Ovary (tissue), 9 donors: ENCODE data around the gene ST6GALNAC3. TPM values are rescaled to one million over a fixed set of nuclear protein-coding genes. Genes with fewer than 3 reads are reported as not detected.

ENCODE experiments used
- DNase-seq, 5 donors: peaks; one replicate each; pipeline ENCODE4 v3.0.0-alpha.2; 2019 to 2020
- H3K27ac ChIP-seq, 2 donors: fragments of 200-600 bp; one replicate each; pipeline versions ENCODE4 v1.5.1 to v1.8.0; 2019 to 2022
- H3K27me3 ChIP-seq: fragments of 200-600 bp; one replicate; pipeline ENCODE4 v1.8.0; 2022
- H3K36me3 ChIP-seq: fragments of 200-600 bp; sonication (generic); one replicate; pipeline ENCODE4 v1.5.1; 2019
- H3K4me1 ChIP-seq: one replicate; pipeline ENCODE4 v1.8.1; 2013; ENCODE audit warnings: mild to moderate bottlenecking, moderate library complexity; ENCODE audit not compliant: insufficient read depth
- H3K4me3 ChIP-seq: fragments of 200-600 bp; sonication (generic); one replicate; pipeline ENCODE4 v1.5.1; 2017
- H3K9me3 ChIP-seq, 2 donors: fragments of 200-600 bp in 1 of 2; sonication (generic) in 1 of 2; one replicate each; pipeline versions ENCODE4 v1.5.1 to v1.8.1; 2013 to 2019; ENCODE audit warnings: mild to moderate bottlenecking in 1 of 2, moderate library complexity in 1 of 2
- EP300 ChIP-seq: sonication (generic); formaldehyde crosslinking; IDR thresholded peaks from one replicate; pipeline ENCODE4 v1.6.1; 2017; ENCODE audit warnings: antibody characterized with exemption
- POLR2A ChIP-seq: fragments of 450-650 bp; IDR thresholded peaks from one replicate; pipeline ENCODE4 v1.6.1; 2017; ENCODE audit warnings: antibody characterized with exemption, mild to moderate bottlenecking, moderate library complexity
- WGBS, 3 donors: extraction: QIAGEN DNeasy Blood & Tissue Kit in 1 of 3; methylation state at CpG; one replicate each; pipeline versions ENCODE4 v1.1.5 to v1.1.7; 2013 to 2017; 5-methylcytosine and 5-hydroxymethylcytosine counted together
- intact Hi-C, 4 donors: fragments of 100-400 bp; cut with DNase I; formaldehyde crosslinking; loops; one replicate each; pipeline versions ENCODE4 v1.11.0 to v1.15.1; 2022 to 2023
- polyA plus RNA-seq, 2 donors: library from polyadenylated mRNA; stranded (reverse); fragments of 200-250 nt in 1 of 2; fragments of 350-450 nt in 1 of 2; fragmentation: Illumina TruSeq in 1 of 2; extraction: RNeasy Lipid Tissue Mini Kit (QIAGEN cat#74804) in 1 of 2; gene quantifications; one replicate each; pipeline ENCODE4 v1.2.3, GENCODE V29; 2013 to 2014
- total RNA-seq, 7 donors: library from RNA; depleted of rRNA in 2 of 7; stranded (reverse); fragments of >200 nt in 2 of 7; fragmentation: NEBNext Ultra II Directional in 3 of 7; extraction: Animal tissue kit (Norgen Biotek cat#: 25700) in 3 of 7; gene quantifications; one replicate each; pipeline versions ENCODE4 v1.1.0 to v1.2.4, GENCODE V29; 2016 to 2023
- TF ChIP-seq, protein P1 (sequence below), 3 donors: fragments of 450-650 bp in 2 of 3; fragments of 200-600 bp in 1 of 3; IDR thresholded peaks; one replicate each; pipeline versions ENCODE4 v1.5.1 to v1.8.0; 2016 to 2022; ENCODE audit warnings: antibody characterized with exemption in 3 of 3, mild to moderate bottlenecking in 1 of 3
- donor health status: DM: no; HTN: no; CAD: no; lungs with moderate emphysema.
- donor health status: DM: no; HTN: no; CAD: no.
- donor health status: Bipolar disorder and iron deficiency.
- donor health status: DM: yes; HTN: yes; CAD: no.
- donor health status: DM: no; HTN: no; CAD: no.
- donor health status: DM: yes; HTN: yes; CAD: no.

ST6GALNAC3 gene
- total and polyA plus RNA-seq, 9 donors = 1.9 to 6.7 (median 4.0) TPM

DNA sequence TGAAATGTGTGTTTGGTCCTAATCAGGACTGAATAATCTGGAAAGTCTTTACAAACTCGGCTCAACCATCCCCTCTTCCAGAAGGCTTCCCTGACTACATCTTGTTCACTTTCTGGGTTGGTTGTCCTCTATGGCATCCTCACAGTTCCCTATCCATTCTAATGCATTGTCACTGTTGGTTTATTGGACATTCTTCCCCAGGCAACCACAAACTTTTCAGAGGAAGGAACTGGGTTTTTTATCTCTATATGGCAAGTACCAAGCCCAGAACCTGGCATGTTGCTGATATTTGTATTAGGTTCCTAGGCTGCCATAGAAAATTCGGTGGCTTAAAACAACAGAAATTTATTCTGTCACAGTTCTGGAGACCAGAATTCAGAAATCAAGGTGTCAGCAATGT, 429.2 kb downstream of the ST6GALNAC3 start:
- intact Hi-C loops = no loop called here

GRCh38 chr1:76507376-76507775, 432.8 kb downstream of the ST6GALNAC3 start:
- Histone ChIP-seq H3K4me1 (no peaks in the 10 kb centered on the region), H3K4me3 (no peak overlapping the region), H3K27me3 (no peaks in the 10 kb centered on the region), H3K36me3 (no peaks in the 10 kb centered on the region), H3K27ac (no peak overlapping the region), H3K9me3 (no peaks in the 10 kb centered on the region)
- intact Hi-C loops = no loop called here
- TF ChIP-seq, protein P1, sequence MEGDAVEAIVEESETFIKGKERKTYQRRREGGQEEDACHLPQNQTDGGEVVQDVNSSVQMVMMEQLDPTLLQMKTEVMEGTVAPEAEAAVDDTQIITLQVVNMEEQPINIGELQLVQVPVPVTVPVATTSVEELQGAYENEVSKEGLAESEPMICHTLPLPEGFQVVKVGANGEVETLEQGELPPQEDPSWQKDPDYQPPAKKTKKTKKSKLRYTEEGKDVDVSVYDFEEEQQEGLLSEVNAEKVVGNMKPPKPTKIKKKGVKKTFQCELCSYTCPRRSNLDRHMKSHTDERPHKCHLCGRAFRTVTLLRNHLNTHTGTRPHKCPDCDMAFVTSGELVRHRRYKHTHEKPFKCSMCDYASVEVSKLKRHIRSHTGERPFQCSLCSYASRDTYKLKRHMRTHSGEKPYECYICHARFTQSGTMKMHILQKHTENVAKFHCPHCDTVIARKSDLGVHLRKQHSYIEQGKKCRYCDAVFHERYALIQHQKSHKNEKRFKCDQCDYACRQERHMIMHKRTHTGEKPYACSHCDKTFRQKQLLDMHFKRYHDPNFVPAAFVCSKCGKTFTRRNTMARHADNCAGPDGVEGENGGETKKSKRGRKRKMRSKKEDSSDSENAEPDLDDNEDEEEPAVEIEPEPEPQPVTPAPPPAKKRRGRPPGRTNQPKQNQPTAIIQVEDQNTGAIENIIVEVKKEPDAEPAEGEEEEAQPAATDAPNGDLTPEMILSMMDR (IDR thresholded peaks at IDR 0.05) = no peak
- TF ChIP-seq EP300 = no peak
- no peak for TF ChIP-seq POLR2A
- no peak for DNase-seq
- 88 to 97% (median 96%) methylated on average over 3 of the region's 3 CpGs for WGBS, 3 donors

More for the DNA sequence above, 429.2 kb downstream of the ST6GALNAC3 start:
- Histone ChIP-seq H3K4me3 (no peak overlapping the region), H3K9me3 (no peaks in the 10 kb centered on the region), H3K27ac (no peak overlapping the region), H3K27me3 (no peaks in the 10 kb centered on the region), H3K36me3 (no peaks in the 10 kb centered on the region), H3K4me1 (no peaks in the 10 kb centered on the region)
- no peak for DNase-seq
- 82 to 86% (median 82%) methylated on average over 2 of the region's 2 CpGs for WGBS, 3 donors
- TF ChIP-seq, protein P1 (IDR thresholded peaks at IDR 0.05) = no peak
- TF ChIP-seq EP300 (no peak), POLR2A (no peak)

DNA sequence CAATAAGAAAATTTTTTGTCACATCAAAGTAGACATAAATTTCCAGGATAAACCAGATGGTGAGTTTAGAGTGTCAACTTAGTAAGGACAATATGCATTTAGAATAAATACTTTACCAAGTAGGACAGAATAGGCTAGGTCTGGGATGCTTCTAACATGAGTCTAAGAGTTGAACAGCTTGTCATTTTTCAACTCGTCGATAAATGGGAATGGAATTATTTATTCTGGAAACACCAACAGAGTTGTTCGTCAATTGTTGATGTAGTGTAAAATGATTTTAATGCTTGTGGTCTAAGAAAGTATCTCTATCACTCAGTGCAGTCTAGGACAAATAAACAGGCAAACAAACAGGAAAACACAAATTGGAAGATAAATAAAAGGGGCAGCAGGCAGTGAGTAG, 434.3 kb downstream of the ST6GALNAC3 start:
- Histone ChIP-seq H3K27ac (no peak overlapping the region), H3K4me1 (no peaks in the 10 kb centered on the region), H3K4me3 (no peak overlapping the region), H3K36me3 (no peaks in the 10 kb centered on the region), H3K27me3 (no peaks in the 10 kb centered on the region), H3K9me3 (no peaks in the 10 kb centered on the region)
- intact Hi-C loops = no loop called here
- WGBS, 3 donors = 84 to 92% (median 90%) methylated on average over 3 of the region's 3 CpGs
- DNase-seq = no peak
- TF ChIP-seq EP300 (no peak), POLR2A (no peak)
- TF ChIP-seq, protein P1 (IDR thresholded peaks at IDR 0.05) = no peak

DNA sequence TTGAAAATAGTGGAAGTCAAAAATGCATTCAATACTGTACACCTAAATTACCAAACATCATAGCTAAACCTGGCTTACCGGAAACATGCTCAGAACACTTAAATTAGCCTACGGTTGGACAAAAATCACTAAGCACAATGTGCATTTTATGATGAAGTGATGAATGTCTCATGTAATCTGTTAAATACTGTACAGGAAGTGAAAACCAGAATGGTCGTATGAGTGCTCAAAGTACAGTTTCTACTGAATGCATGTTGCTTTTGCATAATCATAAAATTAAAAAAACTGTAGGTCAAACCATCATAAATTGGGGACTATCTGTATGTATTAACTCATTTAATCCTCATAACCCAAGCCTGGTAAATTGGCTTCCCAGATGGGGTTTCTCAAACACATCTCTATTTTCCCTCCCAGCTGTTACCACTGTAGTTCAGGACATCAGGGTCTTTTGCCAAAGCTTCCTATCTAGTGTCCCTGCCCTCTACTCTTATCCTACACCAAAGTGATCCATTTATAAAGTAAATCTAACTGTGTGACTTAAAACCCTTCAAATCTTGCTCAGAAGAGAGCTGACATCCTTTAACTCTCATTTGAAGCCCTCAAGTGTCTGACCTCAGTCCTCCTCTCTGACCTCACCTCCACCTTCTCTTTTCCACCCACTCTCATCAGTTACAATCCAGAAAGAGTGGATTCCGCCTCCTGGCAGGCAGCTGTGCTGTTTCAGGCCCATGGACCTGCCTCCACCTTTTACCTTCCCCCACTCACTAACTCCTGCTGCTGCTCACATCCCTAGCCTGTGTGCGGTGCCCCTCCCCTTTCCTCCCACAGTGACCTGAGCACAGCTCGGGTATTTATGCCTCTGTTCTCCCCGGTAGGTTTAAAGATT, 436.4 kb downstream of the ST6GALNAC3 start:
- Histone ChIP-seq H3K4me1 (no peaks in the 10 kb centered on the region), H3K27ac (no peak overlapping the region), H3K36me3 (no peaks in the 10 kb centered on the region), H3K4me3 (no peak overlapping the region), H3K9me3 (no peaks in the 10 kb centered on the region), H3K27me3 (no peaks in the 10 kb centered on the region)
- intact Hi-C loops = no loop called here
- no peak for DNase-seq
- WGBS, 3 donors = 54 to 56% (median 56%) methylated on average over 7 of the region's 7 CpGs
- TF ChIP-seq POLR2A = no peak
- TF ChIP-seq EP300 = no peak
- TF ChIP-seq, protein P1 (IDR thresholded peaks at IDR 0.05) = no peak
